HG02938 (cell line): ENCODE measurements around the gene HOXB3.
"Not testable (repeated sequence)": the region's sequence is repeated elsewhere in the genome, so short reads cannot be mapped to it uniquely, and the experiment has no call there.

Source experiments
- ATAC-seq: cut with Tn5 transposase; IDR thresholded peaks from one replicate; pipeline ENCODE4 v1.9.1; 2021; ENCODE audit warnings: mild to moderate bottlenecking, moderate library complexity; ENCODE audit not compliant: unreplicated experiment

HOXB3 gene

DNA sequence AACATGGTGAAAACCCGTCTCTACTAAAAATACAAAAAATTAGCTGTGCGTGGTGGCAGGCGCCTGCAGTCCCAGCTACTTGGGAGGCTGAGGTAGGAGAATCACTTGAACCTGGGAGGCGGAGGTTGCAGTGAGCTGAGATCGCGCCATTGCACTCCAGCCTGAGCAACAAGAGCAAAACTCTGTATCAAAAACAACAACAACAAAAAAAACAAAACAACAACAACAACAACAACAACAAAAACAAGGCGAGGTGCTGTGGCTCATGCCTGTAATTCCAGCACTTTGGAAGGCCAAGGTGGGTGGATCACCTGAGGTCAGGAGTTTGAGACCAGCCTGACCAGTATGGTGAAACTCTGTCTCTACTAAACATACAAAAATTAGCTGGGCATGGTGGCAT lies 80.3 kb downstream of the HOXB3 start:
- ATAC-seq: not testable (repeated sequence)

DNA sequence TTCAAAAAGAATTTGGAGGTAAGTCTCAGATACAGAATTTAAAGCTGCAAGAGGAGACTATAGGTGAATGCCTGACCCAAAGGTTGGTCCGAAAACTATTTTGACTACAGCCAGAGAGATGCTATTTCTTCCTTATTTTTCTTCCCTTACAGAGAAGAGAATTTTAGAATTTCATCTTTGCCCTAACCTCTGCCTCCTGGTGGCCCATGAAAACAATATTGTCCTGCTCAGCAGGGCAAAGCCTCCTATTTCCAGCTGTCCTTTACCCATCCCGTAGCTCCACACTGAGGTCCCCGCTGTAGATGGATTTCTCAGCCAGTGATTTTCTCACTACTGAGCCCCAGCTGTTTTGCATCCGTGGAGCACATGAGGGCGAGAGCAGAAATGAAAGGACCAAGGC lies 83.8 kb downstream of the HOXB3 start:
- no peak for ATAC-seq

DNA sequence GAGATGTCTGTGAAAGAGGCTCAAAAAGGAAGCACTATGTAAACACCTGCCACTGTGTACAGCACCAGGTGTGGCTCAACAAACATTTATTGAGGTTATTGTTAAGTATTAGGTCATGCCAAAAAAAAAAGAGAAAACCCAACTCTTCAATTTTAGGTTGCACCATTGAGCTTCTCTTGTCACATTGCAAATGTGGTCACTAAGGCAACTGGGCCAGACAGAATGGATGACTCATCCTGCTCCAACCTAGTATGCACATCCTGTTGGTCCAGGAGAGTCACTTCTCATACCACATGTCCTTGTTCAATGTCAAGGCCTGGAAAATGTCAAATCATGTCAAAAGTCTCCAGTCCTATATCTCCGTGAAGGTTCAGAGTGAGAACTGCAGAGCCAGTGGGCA lies 84.3 kb downstream of the HOXB3 start:
- peak; percentile 77 for ATAC-seq

DNA sequence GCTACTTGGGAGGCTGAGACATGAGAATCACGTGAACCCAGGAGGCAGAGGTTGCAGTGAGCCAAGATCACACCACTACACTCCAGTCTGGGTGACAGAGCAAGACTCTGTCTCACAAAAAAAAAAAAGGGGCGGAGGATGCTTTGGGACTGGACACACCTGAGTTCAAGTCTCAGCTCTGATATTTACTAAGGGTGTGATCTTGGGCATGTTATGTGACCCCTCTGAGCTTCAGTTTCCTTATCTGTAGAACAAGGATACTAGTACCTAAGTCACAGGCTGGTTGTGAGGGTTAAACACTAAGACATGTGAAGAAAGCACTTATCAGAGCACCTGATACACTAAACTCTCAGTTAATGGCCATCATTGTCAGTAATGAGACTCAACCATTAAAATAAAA lies 85.1 kb downstream of the HOXB3 start:
- ATAC-seq: no peak

DNA sequence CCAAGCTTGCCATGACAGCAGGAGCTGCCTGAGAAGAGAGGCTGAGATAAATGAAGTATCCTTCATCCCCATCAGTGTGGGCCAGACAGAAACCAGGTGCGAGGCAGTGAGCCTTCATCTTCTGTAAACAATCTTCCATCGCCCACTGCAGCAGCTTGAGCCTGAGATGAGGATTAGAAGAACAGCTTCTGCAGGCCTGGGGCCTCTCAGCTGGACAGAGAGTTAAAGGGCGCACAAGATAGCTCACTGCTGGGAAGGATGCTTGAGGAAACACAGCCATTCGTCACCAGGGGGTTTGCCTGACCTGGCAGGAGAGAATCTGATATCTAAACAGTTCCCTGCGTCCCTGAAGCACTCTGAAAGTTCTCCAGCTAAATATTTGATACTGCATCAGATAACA lies 86.3 kb downstream of the HOXB3 start:
- ATAC-seq: no peak

DNA sequence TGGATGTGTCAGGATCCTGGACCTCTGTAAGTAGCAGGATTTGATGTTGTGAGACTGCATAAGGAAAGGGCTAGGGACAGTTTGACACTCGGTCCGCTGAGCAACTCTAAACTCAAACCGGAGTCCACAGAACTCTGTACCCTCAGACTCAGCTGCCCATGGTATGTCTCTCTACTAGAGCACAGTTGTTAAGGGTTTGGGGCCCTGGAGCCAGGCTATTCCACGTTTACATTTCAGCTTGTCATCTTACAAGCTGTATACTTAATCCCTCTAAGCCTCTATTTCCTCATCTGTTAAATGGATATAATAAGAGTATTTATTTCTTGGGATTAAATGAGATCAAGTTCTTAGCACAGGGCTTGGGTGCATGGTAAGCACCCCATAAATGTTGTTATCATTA lies 87.1 kb downstream of the HOXB3 start:
- ATAC-seq: no peak

DNA sequence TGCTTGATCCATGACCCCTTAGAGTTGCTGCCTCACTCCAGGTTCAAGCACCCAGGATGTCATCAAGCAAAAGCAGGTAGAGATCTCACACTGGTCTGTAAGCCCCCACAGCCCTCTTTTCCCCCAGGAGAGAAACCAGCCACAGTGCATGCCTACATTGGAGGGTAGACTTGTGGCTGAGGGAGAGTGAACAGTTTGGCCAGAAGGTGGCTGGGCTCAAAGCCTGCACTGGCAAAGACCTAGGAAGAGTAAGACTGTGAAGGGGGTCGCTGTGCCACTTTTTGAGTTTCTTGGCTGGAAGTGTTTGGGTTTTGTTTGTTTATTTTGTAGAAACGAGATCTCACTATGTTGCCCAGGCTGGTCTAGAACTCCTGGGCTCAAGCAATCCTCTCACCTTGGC lies 87.7 kb downstream of the HOXB3 start:
- ATAC-seq: no peak

DNA sequence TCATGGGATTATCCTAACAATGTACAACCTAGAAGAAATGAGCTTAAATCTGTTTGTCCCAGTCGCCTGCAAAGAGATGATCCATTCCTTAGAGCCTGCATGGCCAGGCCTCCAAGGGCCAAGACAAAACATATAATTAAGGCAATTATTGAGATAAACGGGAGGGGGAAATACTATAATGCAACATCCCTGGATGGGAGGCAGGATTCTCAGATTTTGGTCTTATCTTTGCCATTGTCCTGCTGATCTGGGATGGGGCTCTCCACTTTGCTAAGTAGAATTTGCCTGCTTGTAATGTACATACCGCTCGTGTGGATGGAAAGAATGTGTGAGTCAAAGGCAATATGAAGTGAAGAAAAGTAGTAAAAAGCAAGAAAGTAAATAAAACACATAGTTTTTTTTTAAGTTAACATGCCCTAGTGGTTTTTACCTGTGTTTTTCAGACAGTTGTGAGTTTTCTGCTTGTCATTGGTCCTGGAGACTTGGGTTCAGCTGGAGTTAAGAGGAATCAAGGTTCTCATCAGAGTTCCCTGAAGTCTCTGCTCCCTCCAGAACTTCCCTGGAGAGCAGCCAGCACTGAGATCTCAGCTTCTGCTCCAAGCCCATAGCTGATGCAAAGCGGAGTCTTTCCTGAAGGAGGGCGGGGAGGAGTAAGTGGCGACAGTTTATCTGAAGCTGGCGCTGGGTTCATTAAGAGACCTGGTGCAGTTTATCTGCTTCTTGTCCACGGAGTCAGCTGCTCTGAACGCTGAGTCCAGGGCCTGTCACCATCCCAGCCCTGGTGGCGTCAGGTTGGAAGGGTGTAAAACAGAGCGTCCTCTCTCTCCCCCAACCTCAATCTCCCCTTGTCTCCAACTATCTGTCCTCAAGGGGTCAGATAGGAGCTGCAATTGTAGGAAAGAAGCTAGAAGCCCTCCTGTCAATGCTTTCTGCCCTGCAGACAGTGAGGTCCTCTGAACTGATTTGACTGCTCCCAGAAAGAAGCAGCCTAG lies 89.3 kb downstream of the HOXB3 start:
- ATAC-seq: no peak

DNA sequence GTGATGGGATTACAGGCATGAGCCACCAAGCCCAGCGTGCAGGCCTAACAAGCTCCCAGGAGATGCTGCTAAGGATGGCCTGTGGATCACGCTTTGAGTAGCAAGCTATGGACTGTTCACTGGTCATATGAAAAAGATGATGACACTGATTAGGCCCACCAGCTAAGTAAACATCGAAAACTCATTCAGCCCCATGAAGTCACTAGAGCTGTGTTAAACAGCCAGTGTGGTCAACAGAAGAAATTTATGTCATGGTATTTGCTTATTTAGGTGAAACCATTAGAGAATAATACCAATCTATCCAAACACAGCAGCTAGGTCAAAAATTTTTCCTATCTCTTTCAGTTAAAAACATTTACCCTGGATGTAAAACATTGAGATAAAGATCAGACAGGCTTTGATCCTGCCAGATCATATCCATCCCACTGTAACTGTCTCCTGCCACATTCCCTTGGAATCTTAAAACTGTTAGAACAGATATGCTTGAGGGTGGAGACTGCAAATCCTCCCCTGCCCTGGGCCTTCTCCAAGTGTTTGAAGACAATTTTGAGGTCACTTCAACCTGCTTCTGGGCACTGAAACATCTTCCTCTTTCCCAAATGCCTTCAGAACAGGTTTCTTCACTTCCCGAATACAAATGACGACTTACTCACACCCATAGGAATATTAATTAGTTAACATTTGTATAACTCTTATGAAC lies 90.2 kb downstream of the HOXB3 start:
- no peak for ATAC-seq

DNA sequence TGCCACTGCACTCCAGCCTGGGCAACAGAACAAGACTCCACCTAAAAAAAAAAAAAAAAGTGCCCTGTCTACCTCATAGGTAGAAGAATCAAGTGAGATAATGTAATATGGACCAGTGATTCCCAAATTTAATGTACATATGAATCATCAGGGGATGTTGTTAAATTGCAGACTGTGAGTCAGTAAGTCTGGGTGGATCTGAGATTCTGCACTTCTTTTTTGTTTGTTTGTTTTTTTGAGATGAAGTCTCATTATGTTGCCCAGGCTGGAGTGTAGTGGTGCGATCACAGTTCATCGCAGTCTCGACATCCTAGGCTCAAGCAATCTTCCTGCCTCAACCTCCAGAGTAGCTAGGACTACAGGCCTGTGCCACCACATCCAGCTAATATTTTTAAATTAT lies 90.8 kb downstream of the HOXB3 start:
- no peak for ATAC-seq
